ENCODE results near the gene ATP2C2.

Gene ATP2C2

GRCh38 chr16:84505249-84506187 is 137.2 kb downstream of the ATP2C2 start:
- DNase-seq (ENCODE audit: low read depth), result no peak
- H3K4me3 ChIP-seq (ENCODE audit: low read length), result peak overlapping the region; percentile 89
- TF ChIP-seq, protein P1, sequence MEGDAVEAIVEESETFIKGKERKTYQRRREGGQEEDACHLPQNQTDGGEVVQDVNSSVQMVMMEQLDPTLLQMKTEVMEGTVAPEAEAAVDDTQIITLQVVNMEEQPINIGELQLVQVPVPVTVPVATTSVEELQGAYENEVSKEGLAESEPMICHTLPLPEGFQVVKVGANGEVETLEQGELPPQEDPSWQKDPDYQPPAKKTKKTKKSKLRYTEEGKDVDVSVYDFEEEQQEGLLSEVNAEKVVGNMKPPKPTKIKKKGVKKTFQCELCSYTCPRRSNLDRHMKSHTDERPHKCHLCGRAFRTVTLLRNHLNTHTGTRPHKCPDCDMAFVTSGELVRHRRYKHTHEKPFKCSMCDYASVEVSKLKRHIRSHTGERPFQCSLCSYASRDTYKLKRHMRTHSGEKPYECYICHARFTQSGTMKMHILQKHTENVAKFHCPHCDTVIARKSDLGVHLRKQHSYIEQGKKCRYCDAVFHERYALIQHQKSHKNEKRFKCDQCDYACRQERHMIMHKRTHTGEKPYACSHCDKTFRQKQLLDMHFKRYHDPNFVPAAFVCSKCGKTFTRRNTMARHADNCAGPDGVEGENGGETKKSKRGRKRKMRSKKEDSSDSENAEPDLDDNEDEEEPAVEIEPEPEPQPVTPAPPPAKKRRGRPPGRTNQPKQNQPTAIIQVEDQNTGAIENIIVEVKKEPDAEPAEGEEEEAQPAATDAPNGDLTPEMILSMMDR (IDR thresholded peaks at IDR 0.05; ENCODE audit: insufficient read depth, low read depth, low read length, missing control alignments), result no peak

GRCh38 chr16:84507011-84507982 is 139.0 kb downstream of the ATP2C2 start:
- H3K4me3 ChIP-seq (ENCODE audit: low read length), result no peak overlapping the region
- DNase-seq (ENCODE audit: low read depth), result no peak
- TF ChIP-seq, protein P1 (IDR thresholded peaks at IDR 0.05; ENCODE audit: insufficient read depth, low read depth, low read length, missing control alignments), result no peak

DNA sequence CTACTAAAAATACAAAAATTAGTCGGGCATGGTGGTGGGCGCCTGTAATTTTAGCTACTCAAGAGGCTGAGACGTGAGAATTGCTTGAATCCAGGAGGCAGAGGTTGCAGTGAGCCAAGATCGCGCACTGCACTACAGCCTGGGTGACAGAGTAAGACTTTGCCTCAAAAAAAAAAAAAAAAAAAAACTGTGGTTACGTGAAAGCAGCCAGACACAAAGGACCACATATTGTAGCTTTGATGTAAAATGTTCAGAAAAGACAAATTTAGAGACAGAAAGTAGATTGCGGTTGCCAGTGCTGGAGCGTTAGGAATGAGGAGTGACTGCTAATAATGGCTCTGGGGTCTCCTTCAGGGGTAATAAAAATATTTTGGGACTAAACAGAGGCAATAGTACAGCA is 140.2 kb downstream of the ATP2C2 start:
- TF ChIP-seq, protein P1 (IDR thresholded peaks at IDR 0.05; ENCODE audit: insufficient read depth, low read depth, low read length, missing control alignments), result no peak
- no peak overlapping the region for H3K4me3 ChIP-seq (ENCODE audit: low read length)
- DNase-seq (ENCODE audit: low read depth), result no peak

DNA sequence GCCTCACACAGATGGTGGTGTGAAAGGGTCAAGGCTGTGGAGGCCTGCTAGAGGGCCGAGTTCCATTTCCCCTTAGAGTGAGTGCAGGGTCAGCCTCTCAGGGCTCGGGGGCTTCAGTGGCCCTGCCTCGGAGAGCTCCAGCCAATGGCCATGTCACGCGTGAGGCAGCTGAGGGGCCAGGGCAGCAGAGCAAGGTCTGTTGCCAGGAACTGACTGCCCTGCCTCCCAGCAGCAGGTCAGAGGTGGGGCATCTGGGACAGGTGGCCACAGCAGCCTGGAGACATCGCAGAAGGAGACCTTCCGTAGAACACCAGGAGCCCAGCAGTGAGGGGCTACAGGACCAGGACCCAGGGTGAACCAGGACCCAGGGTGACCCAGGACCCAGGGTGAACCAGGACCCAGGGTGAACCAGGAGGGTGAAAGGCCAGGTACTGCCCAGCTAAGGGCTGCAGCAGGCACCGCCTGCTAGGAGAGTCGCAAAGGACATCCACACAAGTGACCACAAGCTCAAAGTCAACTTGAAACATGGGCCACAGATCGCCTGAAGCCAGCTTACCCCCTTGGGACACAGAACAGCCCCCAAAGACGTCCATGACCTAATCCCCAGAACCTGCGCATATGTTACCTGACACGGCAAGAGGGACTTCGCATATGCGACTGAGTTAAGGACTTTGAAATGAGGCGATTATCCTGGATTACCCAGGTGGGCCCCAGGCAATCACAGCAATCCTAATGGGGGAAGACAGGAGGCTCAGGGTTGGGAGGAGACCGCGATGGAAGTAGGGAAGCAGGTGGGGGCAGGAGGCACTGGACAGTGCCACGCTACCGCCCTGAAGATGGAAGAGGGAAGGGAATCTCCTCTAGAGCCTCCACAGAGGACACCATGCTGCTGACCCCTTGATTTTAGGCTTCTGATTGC is 141.0 kb downstream of the ATP2C2 start:
- no peak overlapping the region for H3K4me3 ChIP-seq (ENCODE audit: low read length)
- TF ChIP-seq, protein P1 (IDR thresholded peaks at IDR 0.05; ENCODE audit: insufficient read depth, low read depth, low read length, missing control alignments), result no peak
- DNase-seq (ENCODE audit: low read depth), result no peak

GRCh38 chr16:84511180-84511800 is 143.0 kb downstream of the ATP2C2 start:
- DNase-seq (ENCODE audit: low read depth), result peak; percentile 81
- H3K4me3 ChIP-seq (ENCODE audit: low read length), result no peak overlapping the region
- TF ChIP-seq, protein P1 (IDR thresholded peaks at IDR 0.05; ENCODE audit: insufficient read depth, low read depth, low read length, missing control alignments), result peak; percentile 95

DNA sequence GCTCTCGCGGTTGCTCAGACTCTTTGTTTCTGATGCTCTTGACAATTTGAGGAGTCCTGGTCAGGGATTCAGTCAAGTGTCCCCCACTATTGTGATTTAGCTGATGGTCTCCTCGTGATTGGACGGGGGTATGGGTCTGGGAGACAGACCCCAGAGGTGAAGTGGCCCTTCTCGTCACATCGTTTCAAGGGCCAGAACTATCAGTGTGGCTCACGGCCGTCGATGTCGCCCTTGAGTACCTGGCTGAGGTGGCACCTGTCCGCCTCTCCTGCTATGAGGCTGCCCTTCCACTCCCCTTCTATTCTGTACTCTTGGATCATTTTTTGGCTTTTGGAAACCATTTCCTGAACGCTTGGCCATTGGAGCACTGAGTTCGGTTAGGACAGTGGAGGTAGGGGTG is 143.5 kb downstream of the ATP2C2 start:
- TF ChIP-seq, protein P1 (IDR thresholded peaks at IDR 0.05; ENCODE audit: insufficient read depth, low read depth, low read length, missing control alignments), result no peak
- no peak for DNase-seq (ENCODE audit: low read depth)

More for the DNA sequence above, 143.5 kb downstream of the ATP2C2 start:
- no peak overlapping the region for H3K4me3 ChIP-seq (ENCODE audit: low read length)

All from epithelial cell of esophagus (primary cell).